HepG2 (cell line): ENCODE measurements around the gene WDR62. TPM values are rescaled to one million over a fixed set of nuclear protein-coding genes. Genes with fewer than 3 reads are reported as not detected.
A peak's percentile ranks its signal among the peaks of the same experiment; 100 is the strongest.

Source experiments
- HMGXB4 ChIP-seq, 2 experiments: sonication (generic) in 1 of 2; formaldehyde crosslinking in 1 of 2; IDR thresholded peaks; 2 replicates each; pipeline versions ENCODE4 v1.4.0 to v1.6.1; 2018 to 2020; ENCODE audit warnings: missing genetic modification reagents in 2 of 2, borderline replicate concordance in 1 of 2, low read depth in 1 of 2, mild to moderate bottlenecking in 1 of 2, missing biosample characterization in 1 of 2
- HNF1A ChIP-seq, 2 experiments: sonication (generic) in 1 of 2; formaldehyde crosslinking in 1 of 2; IDR thresholded peaks; 2 replicates each; pipeline versions ENCODE4 v1.4.0 to v1.6.1; 2016 to 2020; ENCODE audit warnings: borderline replicate concordance in 1 of 2, low read depth in 1 of 2, mild to moderate bottlenecking in 1 of 2, missing genetic modification reagents in 1 of 2
- HOXA9 ChIP-seq: sonication (generic); formaldehyde crosslinking; IDR thresholded peaks from 2 replicates; pipeline ENCODE4 v1.8.1; 2022; ENCODE audit warnings: missing genetic modification reagents, mild to moderate bottlenecking, moderate library complexity, borderline replicate concordance
- JDP2 ChIP-seq: sonication (generic); formaldehyde crosslinking; IDR thresholded peaks from 2 replicates; pipeline ENCODE4 v1.8.1; 2022; ENCODE audit warnings: missing genetic modification reagents, borderline replicate concordance
- JUN ChIP-seq: sonication (generic); formaldehyde crosslinking; IDR thresholded peaks from 2 replicates; pipeline ENCODE4 v1.4.0; 2020; ENCODE audit warnings: mild to moderate bottlenecking, missing genetic modification reagents
- KDM2A ChIP-seq: sonication (generic); formaldehyde crosslinking; IDR thresholded peaks from 2 replicates; pipeline ENCODE4 v1.4.0; 2020; ENCODE audit warnings: low read depth, missing genetic modification reagents, borderline replicate concordance
- NFRKB ChIP-seq: fragments of 450-650 bp; IDR thresholded peaks from 2 replicates; pipeline ENCODE4 v1.6.1; 2017
- PAF1 ChIP-seq: IDR thresholded peaks from 2 replicates; pipeline ENCODE4 v1.6.1; 2016; ENCODE audit warnings: missing genetic modification reagents, missing compliant biosample characterization
- POGZ ChIP-seq: sonication (generic); formaldehyde crosslinking; IDR thresholded peaks from 2 replicates; pipeline ENCODE4 v1.4.0; 2020; ENCODE audit warnings: mild to moderate bottlenecking, missing genetic modification reagents
- SNRNP70 ChIP-seq: fragments of 200-400 bp; formaldehyde crosslinking; IDR thresholded peaks from 2 replicates; pipeline ENCODE4 v1.6.1; 2017; ENCODE audit warnings: mild to moderate bottlenecking, low read depth, low read length, moderate library complexity
- TERF1 ChIP-seq: sonication (generic); formaldehyde crosslinking; IDR thresholded peaks from 2 replicates; pipeline ENCODE4 v1.8.0; 2022; ENCODE audit warnings: mild to moderate bottlenecking, missing genetic modification reagents, moderate library complexity
- TFAP4 ChIP-seq: sonication (generic); IDR thresholded peaks from 2 replicates; pipeline ENCODE4 v1.6.1; 2016; ENCODE audit warnings: low read depth, borderline replicate concordance
- ZFP90 ChIP-seq: sonication (generic); formaldehyde crosslinking; IDR thresholded peaks from 2 replicates; pipeline ENCODE4 v1.8.0; 2022; ENCODE audit warnings: missing genetic modification reagents, mild to moderate bottlenecking, inconsistent platforms, borderline replicate concordance
- ZNF207 ChIP-seq: fragments of 450-650 bp; IDR thresholded peaks from 2 replicates; pipeline ENCODE4 v1.6.1; 2016; ENCODE audit warnings: antibody characterized with exemption, borderline replicate concordance
- ZNF230 ChIP-seq: sonication (generic); formaldehyde crosslinking; IDR thresholded peaks from 2 replicates; pipeline ENCODE4 v1.4.0; 2020; ENCODE audit warnings: mild to moderate bottlenecking, missing genetic modification reagents
- ZNF605 ChIP-seq: sonication (generic); formaldehyde crosslinking; IDR thresholded peaks from 2 replicates; pipeline ENCODE4 v1.8.0; 2022; ENCODE audit warnings: mild to moderate bottlenecking, missing genetic modification reagents
- ZNF615 ChIP-seq: sonication (generic); formaldehyde crosslinking; IDR thresholded peaks from 2 replicates; pipeline ENCODE4 v1.5.0; 2020; ENCODE audit warnings: mild to moderate bottlenecking, missing genetic modification reagents, borderline replicate concordance
- ZNF644 ChIP-seq: IDR thresholded peaks from 2 replicates; pipeline ENCODE4 v1.6.1; 2016; ENCODE audit warnings: low read depth
- ZNF670 ChIP-seq: sonication (generic); formaldehyde crosslinking; IDR thresholded peaks from 2 replicates; pipeline ENCODE4 v1.8.0; 2022; ENCODE audit warnings: mild to moderate bottlenecking, missing genetic modification reagents, borderline replicate concordance
- ZSCAN31 ChIP-seq: sonication (generic); formaldehyde crosslinking; IDR thresholded peaks from 2 replicates; pipeline ENCODE4 v1.5.0; 2020; ENCODE audit warnings: low read depth, mild to moderate bottlenecking, missing genetic modification reagents
- polyA plus RNA-seq, 8 experiments: library from polyadenylated mRNA; depleted of rRNA in 3 of 8; stranded (reverse) in 7 of 8; unstranded in 1 of 8; fragments of >200 nt; fragmentation: Illumina TruSeq in 4 of 8; extraction: Trizol in 4 of 8; gene quantifications; 2 replicates each; pipeline versions ENCODE4 v1.2.1 to v1.2.3, GENCODE V29; 2011 to 2016; ENCODE audit warnings: low read depth in 4 of 8, missing spikeins in 1 of 8, mixed read lengths in 1 of 8; ENCODE audit not compliant: insufficient read depth in 1 of 8
- total RNA-seq, 5 experiments: library from RNA; depleted of rRNA; stranded (reverse); fragments of >200 nt; fragmentation: Illumina TruSeq; extraction: Trizol; gene quantifications; 2 replicates each; pipeline ENCODE4 v1.2.3, GENCODE V29; 2016; ENCODE audit warnings: low read depth in 1 of 5

The WDR62 gene
- total and polyA plus RNA-seq, 2 of the 13 experiments (the other 11 are each of a cell fraction or from before 2014, with no cell fraction given), result 5.8 to 12.5 TPM

GRCh38 chr19:36120092-36120983 lies 65.6 kb downstream of the WDR62 start (continued):
- TF ChIP-seq JUN (CRISPR knock-in tag) (peak; percentile 63; the same call in 1 of the 2 replicates), ZNF615 (CRISPR knock-in tag) (no peak), ZNF230 (CRISPR knock-in tag) (peak; percentile 54; the same call in 1 of the 2 replicates), ZNF670 (peak; percentile 60), ZNF605 (CRISPR knock-in tag) (no peak), TERF1 (CRISPR knock-in tag) (no peak), ZSCAN31 (CRISPR knock-in tag) (no peak), KDM2A (CRISPR knock-in tag) (peak; percentile 44; the same call in 1 of the 2 replicates), NFRKB (no peak), HOXA9 (no peak), TFAP4 (peak; percentile 96), ZNF644 (CRISPR knock-in tag) (peak; percentile 68; the same call in 1 of the 2 replicates), JDP2 (no peak), ZNF207 (no peak), SNRNP70 (no peak), HMGXB4 (CRISPR knock-in tag; IDR thresholded peaks at IDR 0.05; ENCODE audit: borderline replicate concordance in 1 of 2, low read depth in 1 of 2) (peak; percentile 46 to 89; a peak in 3 of 4 replicates), HNF1A (IDR thresholded peaks at IDR 0.05; ENCODE audit: low read depth) (peak; percentile 44; the same call in 1 of the 2 replicates), HNF1A (CRISPR knock-in tag; IDR thresholded peaks at IDR 0.05; ENCODE audit: borderline replicate concordance) (peak; percentile 69; the same call in 1 of the 2 replicates), ZFP90 (CRISPR knock-in tag) (peak; percentile 52; the same call in 1 of the 2 replicates), PAF1 (CRISPR knock-in tag) (no peak), POGZ (CRISPR knock-in tag) (peak; percentile 57; the same call in 1 of the 2 replicates)
